Omental fat pad (tissue), 4 donors: ENCODE data around the gene SF3B2. TPM values are rescaled to one million over a fixed set of nuclear protein-coding genes. Genes with fewer than 3 reads are reported as not detected.
"Not testable (repeated sequence)": the region's sequence is repeated elsewhere in the genome, so short reads cannot be mapped to it uniquely, and the experiment has no call there.

Experiments used
- ATAC-seq: fragments of 150-250 bp; one replicate; pipeline ENCODE4 v1.9.1; 2016; ENCODE audit warnings: mild to moderate bottlenecking, moderate library complexity; ENCODE audit not compliant: low FRiP score
- DNase-seq: peaks from one replicate; pipeline ENCODE4 v3.0.0-alpha.2; 2019; ENCODE audit warnings: low spot score
- total RNA-seq, 4 donors: library from RNA; depleted of rRNA; stranded (reverse); fragments of >200 nt; gene quantifications; one replicate each; pipeline ENCODE4 v1.1.0, GENCODE V29; 2016
- TF ChIP-seq, protein P1 (sequence below), 3 donors: fragments of 450-650 bp; IDR thresholded peaks; one replicate each; pipeline ENCODE4 v1.5.1; 2016 to 2017; ENCODE audit warnings: antibody characterized with exemption in 3 of 3, mild to moderate bottlenecking in 3 of 3, moderate library complexity in 2 of 3

Gene SF3B2
- total RNA-seq, 4 donors from 2014 or later = 98.9 to 173 (median 140) TPM

DNA sequence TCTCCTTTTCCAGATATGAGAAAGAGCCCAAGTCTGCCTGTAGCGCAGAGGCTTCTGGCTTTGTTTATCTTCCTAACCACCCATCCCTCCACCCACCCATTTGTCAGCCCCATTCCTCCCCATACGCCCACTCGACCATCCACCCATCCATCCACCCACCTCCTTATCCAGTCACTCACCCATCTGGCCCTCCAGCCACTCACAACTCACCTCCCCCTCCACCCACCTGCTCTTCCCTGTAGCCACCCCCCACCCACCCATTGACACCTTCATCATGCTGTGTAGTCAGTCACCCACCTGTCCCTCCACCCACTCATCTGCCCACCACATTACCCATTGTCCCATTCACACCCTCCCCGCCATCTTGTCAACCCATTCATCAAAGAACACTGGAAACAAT is 34.8 kb upstream of the SF3B2 start:
- DNase-seq = no peak
- TF ChIP-seq, protein P1, sequence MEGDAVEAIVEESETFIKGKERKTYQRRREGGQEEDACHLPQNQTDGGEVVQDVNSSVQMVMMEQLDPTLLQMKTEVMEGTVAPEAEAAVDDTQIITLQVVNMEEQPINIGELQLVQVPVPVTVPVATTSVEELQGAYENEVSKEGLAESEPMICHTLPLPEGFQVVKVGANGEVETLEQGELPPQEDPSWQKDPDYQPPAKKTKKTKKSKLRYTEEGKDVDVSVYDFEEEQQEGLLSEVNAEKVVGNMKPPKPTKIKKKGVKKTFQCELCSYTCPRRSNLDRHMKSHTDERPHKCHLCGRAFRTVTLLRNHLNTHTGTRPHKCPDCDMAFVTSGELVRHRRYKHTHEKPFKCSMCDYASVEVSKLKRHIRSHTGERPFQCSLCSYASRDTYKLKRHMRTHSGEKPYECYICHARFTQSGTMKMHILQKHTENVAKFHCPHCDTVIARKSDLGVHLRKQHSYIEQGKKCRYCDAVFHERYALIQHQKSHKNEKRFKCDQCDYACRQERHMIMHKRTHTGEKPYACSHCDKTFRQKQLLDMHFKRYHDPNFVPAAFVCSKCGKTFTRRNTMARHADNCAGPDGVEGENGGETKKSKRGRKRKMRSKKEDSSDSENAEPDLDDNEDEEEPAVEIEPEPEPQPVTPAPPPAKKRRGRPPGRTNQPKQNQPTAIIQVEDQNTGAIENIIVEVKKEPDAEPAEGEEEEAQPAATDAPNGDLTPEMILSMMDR (IDR thresholded peaks at IDR 0.05) = no peak
- no peak for ATAC-seq

DNA sequence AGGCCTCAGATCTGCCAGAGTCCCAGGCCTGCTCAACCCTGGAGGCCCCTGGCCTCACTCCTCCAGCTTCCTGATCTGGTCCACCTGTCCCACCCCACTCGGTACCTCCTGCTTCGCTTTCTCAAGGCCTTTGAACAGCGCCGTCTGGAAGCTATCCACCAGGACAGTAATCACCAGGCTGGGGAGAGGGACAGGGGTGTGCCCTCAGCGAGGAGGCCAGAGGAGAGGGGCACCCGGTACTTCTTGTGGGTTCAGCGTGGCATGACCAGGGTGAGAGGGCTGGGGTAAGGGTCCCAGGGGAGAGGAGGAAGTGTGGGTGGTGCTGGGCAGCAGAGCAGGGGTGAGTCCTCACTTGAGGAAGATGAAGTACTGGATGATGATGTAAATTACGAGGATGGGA is 32.0 kb upstream of the SF3B2 start:
- ATAC-seq (no peak), DNase-seq (no peak)
- TF ChIP-seq, protein P1 (IDR thresholded peaks at IDR 0.05) = no peak

DNA sequence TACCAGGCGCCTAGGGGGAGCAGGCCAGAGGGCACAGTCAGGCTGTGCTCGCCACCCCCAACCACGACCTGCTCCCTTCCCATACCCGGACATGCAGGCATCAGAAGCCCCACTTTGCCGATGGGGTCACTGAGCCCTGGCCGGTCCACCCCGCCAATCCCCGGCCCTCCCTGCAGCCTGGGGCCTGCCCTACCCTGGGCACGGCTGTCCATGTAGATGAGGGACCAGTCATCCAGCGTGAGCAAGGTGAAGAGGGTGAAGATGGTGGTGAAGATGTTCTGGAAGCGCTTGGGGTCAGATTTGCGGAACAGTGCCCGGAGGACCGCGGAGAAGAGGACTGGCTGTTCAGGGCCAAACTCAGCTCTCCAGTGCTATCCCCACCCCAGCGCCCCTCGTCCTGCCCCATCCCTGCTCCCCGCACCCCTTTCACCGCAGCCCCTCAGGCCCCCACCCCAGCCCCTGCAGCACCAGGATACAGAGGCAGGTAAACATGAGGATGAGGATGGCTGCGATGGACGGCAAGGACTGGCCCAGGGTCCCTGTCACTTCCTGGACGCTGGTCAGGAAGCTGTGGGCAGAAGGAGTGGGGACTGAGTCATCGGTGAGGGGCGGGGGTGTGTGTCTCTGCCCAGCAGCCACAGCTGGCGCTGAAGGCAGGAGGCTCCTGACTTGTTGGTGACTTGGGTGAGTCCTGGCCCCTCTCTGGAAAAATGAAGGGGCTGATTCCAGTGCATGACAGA is 31.4 kb upstream of the SF3B2 start:
- ATAC-seq (no peak), DNase-seq (no peak)
- TF ChIP-seq, protein P1 (IDR thresholded peaks at IDR 0.05) = no peak

DNA sequence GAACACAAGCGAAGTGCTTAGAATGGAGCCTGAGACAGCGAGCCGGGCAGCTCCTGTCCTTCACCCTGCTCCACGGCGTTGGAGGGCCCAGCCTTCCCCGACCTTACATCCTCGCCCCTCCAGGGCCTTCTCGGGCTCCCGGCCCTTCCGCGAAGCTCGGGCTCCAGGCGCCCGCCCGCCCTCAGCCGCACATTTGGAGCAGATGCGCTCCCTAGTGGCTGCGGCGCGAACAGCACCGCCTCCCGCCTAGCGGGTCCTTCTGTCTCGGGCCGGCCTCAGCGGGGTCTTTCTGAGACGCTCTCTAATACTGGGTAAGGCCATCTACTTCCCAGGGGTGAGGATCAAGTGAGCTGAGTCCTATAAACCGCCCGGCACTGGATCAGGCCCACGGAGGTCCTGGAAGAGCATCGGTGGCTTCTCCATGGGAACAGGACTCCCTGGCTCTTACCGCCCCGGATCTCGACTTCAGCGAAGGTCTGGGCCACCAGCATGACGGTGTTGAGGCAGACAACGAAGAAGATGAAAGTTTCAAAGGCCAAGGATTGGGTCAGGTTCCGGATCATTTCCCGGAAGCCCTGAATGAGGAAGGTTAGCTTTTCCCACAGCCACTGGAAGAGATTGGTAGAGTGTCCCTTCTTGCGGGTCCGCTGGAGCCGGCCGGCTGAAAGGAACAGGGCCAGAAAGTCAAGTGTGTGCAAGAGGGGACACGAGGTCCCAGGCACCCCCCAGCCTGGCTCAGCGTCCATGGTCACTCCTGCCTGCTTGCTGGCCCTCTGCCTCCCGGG is 29.6 kb upstream of the SF3B2 start:
- peak; percentile 60 for ATAC-seq
- DNase-seq = peak; percentile 83
- TF ChIP-seq, protein P1 (IDR thresholded peaks at IDR 0.05) = peak in 2 of 3 donors; percentile 47 to 52

DNA sequence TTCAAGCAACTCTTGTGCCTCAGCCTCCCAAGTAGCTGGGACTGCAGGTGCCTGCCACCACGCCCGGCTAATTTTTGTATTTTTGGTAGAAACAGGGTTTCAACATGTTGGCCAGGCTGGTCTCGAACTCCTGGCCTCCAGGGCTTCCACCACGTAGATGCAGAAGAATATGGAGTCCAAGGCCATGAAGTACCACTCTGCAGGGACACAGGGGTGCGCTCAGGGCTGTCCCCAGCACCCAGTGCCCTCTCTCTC is 29.1 kb upstream of the SF3B2 start:
- DNase-seq, ATAC-seq: not testable (repeated sequence)

DNA sequence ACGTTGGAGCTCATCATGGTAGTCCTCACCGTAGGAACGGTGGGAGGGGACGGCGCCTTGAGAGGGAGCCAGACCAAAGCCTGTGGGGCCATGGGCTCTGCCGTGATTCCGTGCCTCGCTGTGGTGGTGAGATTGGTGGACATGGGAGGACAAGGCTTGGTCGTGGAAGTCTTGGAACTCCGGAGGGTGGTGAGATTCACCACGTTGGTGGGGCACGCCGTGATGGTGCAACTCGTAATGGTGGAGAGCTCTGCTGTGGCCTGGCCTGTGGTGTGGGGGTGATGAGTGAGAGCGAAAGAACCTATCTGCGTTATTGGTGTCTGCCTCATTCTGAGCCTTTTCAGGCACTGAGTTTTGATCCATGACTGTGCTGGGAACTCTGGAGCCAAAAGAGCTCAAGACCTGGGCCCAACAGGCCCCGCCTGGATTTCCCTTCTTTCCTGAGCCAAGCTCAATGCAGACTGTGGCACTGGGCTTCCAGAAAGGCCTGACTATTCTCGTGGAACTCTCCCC is 26.1 kb upstream of the SF3B2 start, which contains the start of gene CATSPER1:
Gene CATSPER1 (minus strand): TSS at position 463 of the 513 bp plus-strand sequence. CDS start 100 bp downstream, at position 363.
- TF ChIP-seq, protein P1 (IDR thresholded peaks at IDR 0.05) = no peak
- DNase-seq = no peak
- ATAC-seq = no peak

DNA sequence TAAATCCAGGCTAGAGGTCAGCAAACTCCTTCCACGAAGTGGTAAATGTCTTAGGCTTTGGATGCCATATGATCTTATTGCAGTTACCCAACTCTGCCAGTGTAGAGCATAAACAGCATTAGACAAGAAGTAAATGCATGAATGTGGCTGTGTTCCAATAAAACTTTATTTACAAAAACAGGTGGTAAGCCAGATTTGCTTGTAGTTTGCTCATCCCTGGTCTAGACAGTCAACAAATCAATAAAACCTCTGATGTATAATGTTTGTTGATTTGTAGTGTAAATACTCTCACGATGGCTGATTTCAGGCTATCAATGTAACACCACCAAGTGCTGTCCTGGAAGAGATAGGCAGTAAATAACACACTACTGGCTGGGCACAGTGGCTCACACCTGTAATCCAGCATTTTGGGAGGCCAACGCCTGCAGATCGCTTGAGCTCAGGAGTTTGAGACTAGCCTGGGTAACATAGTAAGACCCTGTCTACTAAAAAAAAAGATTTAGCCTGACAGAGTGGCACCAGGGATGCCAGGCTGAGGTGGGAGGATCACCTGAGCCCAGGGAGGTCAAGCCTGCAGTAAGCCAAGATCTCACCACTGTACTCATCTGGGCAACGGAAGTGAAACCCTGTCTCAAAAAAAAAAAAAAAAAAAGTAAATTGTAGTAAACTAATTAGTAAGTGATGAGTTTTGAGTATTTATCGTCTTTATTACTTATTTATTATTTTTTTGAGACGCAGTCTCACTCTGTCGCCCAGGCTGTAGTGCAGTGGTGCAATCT is 19.0 kb upstream of the SF3B2 start:
- ATAC-seq (no peak), DNase-seq (no peak)
- TF ChIP-seq, protein P1 (IDR thresholded peaks at IDR 0.05) = no peak
